Fibroblast of villous mesenchyme (primary cell): ENCODE results near the gene KLF12. TPM values are rescaled to one million over a fixed set of nuclear protein-coding genes. Genes with fewer than 3 reads are reported as not detected.

Experiments
- DNase-seq: peaks from one replicate; pipeline ENCODE4 v3.0.0-alpha.2; 2010; ENCODE audit warnings: low read depth
- H3K4me3 ChIP-seq: 2 replicates; pipeline ENCODE4 v1.5.1; 2011; ENCODE audit warnings: low read depth, mild to moderate bottlenecking, low read length
- CTCF ChIP-seq: IDR thresholded peaks from 2 replicates; pipeline ENCODE4 v1.5.1; 2012; ENCODE audit warnings: low read depth, mild to moderate bottlenecking, low read length; ENCODE audit not compliant: insufficient read depth
- total RNA-seq: library from RNA; depleted of rRNA; stranded (reverse); fragments of >200 nt; gene quantifications from 2 replicates; pipeline ENCODE4 v1.2.3, GENCODE V29; 2012

KLF12 gene
- total RNA-seq, 1 donor = 13.0 TPM

GRCh38 chr13:74131227-74131626 is 3.0 kb downstream of the KLF12 start:
- no peak for DNase-seq
- no peak for TF ChIP-seq CTCF
- H3K4me3 ChIP-seq = no peak overlapping the region

DNA sequence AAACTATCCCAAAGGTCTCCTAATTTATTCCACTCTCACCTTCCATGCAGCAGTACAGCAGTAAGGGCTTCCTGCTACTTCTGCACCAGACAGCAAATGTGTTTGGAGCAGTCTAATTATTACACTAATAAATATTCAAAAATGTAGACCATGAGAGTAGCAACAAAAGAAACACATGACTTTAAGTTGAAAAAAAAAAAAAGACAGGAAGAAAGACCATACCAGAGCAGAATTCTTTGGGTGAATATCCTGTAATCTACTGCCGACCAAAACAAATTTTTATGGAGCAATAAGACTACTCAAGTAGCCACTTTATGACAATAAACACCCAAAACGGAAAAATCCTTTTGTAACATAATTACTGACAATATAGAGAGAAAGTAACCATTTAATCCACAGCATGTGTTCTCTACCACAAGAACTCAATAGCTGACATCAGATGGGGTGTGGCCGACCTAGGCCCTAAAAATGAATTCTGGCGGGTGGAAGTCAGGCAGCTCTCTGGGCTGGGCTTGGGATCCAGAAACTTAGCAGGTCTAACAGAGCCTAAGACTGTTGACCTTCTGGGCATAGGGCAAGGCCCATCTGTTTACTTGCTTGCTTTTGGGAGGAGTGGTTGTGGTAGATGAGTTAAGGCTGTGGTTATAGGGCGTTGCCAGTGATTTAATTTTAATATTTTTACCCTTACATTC is 4.6 kb downstream of the KLF12 start:
- no peak for TF ChIP-seq CTCF
- H3K4me3 ChIP-seq = no peak overlapping the region
- peak; percentile 44 for DNase-seq

GRCh38 chr13:74128156-74128767 is 5.9 kb downstream of the KLF12 start:
- peak; percentile 16 for DNase-seq
- no peak overlapping the region for H3K4me3 ChIP-seq
- no peak for TF ChIP-seq CTCF

DNA sequence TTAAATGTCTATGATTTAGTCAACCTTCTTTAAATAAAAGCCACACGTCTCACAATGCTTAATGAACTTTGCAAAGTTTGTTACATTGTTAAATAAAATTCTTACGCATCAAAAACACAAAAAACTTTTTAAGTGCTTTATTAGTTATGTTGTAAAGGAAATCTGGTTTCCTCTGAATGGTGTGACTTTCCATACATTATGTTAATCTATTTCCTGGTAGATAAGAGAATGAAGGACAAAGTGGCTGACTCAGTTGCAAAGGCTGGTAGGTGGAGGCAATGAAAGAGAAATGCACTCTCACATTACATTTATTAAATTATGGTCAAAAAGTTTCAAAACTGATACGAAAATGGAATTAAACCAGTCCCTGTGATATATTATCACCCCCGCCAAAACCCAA is 15.9 kb downstream of the KLF12 start:
- no peak for DNase-seq
- TF ChIP-seq CTCF = no peak
- H3K4me3 ChIP-seq = no peak overlapping the region

GRCh38 chr13:74117207-74117705 is 16.9 kb downstream of the KLF12 start:
- DNase-seq = no peak
- no peak overlapping the region for H3K4me3 ChIP-seq
- no peak for TF ChIP-seq CTCF

DNA sequence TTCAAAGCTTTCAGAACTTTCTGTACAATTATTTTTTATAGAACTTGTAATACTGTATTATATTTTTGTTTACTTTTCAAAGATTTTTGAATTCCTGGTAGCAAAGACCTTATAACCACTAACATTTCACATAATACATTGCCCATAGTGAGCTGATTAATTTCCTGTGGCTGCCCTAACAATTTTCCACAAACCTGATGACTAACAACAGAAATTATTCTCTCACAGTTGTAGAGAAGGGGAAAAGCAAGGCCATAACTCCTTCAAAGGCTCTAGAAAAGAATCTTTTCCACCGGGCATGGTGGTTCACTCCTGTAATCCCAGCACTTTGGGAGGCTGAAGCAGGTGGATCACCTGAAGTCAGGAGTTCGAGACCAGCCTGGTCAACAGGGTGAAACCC is 19.1 kb downstream of the KLF12 start:
- no peak overlapping the region for H3K4me3 ChIP-seq

More for the DNA sequence above, 19.1 kb downstream of the KLF12 start:
- TF ChIP-seq CTCF = no peak
- peak; percentile 14 for DNase-seq
